K562 (cell line): ENCODE data around the gene MYL11. TPM values are rescaled to one million over a fixed set of nuclear protein-coding genes. Genes with fewer than 3 reads are reported as not detected.
A peak's percentile ranks its signal among the peaks of the same experiment; 100 is the strongest.

ENCODE experiments used
- ATAC-seq: fragments of 200-7000 bp; cut with Tn5 transposase; 3 replicates; pipeline ENCODE4 v1.9.1; 2020; ENCODE audit warnings: moderate library complexity
- BruUV-seq: library from RNA; stranded (reverse); fragments of 400-500 nt; replicated peaks from 2 replicates; lab custom pipeline; 2021; lab: Mats Ljungman, UMichigan
- CTCF ChIA-PET: fragments of 300-600 bp; formaldehyde crosslinking; extraction: SDS; loops from one replicate; lab custom pipeline; 2021; ENCODE audit warnings: low intra/inter-chr PET ratio; lab: Yijun Ruan, JAX
- POLR2A ChIA-PET: fragments of 300-600, 350-650 bp; sonication (Branson Sonifier 250); formaldehyde crosslinking; extraction: SDS; loops from one replicate; lab custom pipeline; 2021; ENCODE audit warnings: antibody characterized with exemption, inconsistent platforms; lab: Yijun Ruan, JAX
- DNase-seq, 4 experiments: peaks; one replicate each; pipeline versions ENCODE4 v3.0.0 to v3.0.0-alpha.2; 2011 to 2018; ENCODE audit warnings: low spot score in 3 of 4, mixed read lengths in 3 of 4; ENCODE audit errors: extremely low read depth in 1 of 4
- FAIRE-seq: peaks from 2 replicates; lab custom pipeline; 2011; peaks lifted over from hg19 to GRCh38; lab: Jason Lieb, UNC
- H2AFZ ChIP-seq: 2 replicates; pipeline ENCODE4 v1.6.0; 2011; ENCODE audit warnings: low read depth, low read length, control low read depth, inconsistent platforms
- H3K27ac ChIP-seq: fragments of 200-600 bp; 3 replicates; pipeline ENCODE4 v1.8.0; 2011; ENCODE audit warnings: low read depth, mild to moderate bottlenecking, control low read depth, inconsistent platforms, low read length, moderate library complexity, mixed read lengths; ENCODE audit errors: extremely low read depth
- H3K27me3 ChIP-seq, 2 experiments: fragments of 300-600 bp in 1 of 2; 2 replicates in 1 of 2; 3 replicates in 1 of 2; pipeline versions ENCODE4 v1.6.0 to v1.8.0; 2011; ENCODE audit warnings: inconsistent platforms in 2 of 2, low read length in 2 of 2, mild to moderate bottlenecking in 1 of 2, mixed read lengths in 1 of 2, moderate library complexity in 1 of 2; ENCODE audit not compliant: control insufficient read depth in 2 of 2, insufficient read depth in 2 of 2
- H3K36me3 ChIP-seq: fragments of 300-600 bp; 3 replicates; pipeline ENCODE4 v1.8.0; 2011; ENCODE audit warnings: mild to moderate bottlenecking, low read length, inconsistent platforms; ENCODE audit not compliant: control insufficient read depth, insufficient read depth
- H3K4me1 ChIP-seq, 2 experiments: fragments of 200-600 bp in 1 of 2; replicated peaks in 1 of 2; 2 replicates in 1 of 2; 3 replicates in 1 of 2; pipeline versions ENCODE4 v1.5.1 to v1.8.0; 2011; ENCODE audit warnings: inconsistent platforms in 2 of 2, low read length in 2 of 2, mild to moderate bottlenecking in 1 of 2, mixed read lengths in 1 of 2, moderate library complexity in 1 of 2; ENCODE audit not compliant: control insufficient read depth in 2 of 2, insufficient read depth in 2 of 2
- H3K4me2 ChIP-seq: 2 replicates; pipeline ENCODE4 v1.6.1; 2011; ENCODE audit warnings: low read length, control low read depth, inconsistent platforms, mixed read lengths; ENCODE audit not compliant: insufficient read depth
- H3K4me3 ChIP-seq: fragments of 200-600 bp; sonication (generic), shearing (Covaris generic); 2 replicates; pipeline ENCODE4 v1.5.1; 2016; ENCODE audit warnings: control low read depth, inconsistent platforms
- H3K79me2 ChIP-seq: fragments of 200-600 bp; 3 replicates; pipeline ENCODE4 v1.8.0; 2011; ENCODE audit warnings: low read length, inconsistent platforms; ENCODE audit not compliant: control insufficient read depth, insufficient read depth
- H3K9ac ChIP-seq, 2 experiments: 2 replicates each; pipeline versions ENCODE4 v1.6.0 to v1.6.1; 2011; ENCODE audit warnings: low read depth in 2 of 2, low read length in 2 of 2, control low read depth in 1 of 2, inconsistent platforms in 1 of 2, mild to moderate bottlenecking in 1 of 2, mixed read lengths in 1 of 2; ENCODE audit not compliant: insufficient read depth in 1 of 2
- H3K9me1 ChIP-seq: one replicate; pipeline ENCODE4 v1.6.0; 2011; ENCODE audit warnings: inconsistent platforms, mild to moderate bottlenecking, low read length, moderate library complexity; ENCODE audit not compliant: control insufficient read depth, insufficient read depth
- H3K9me3 ChIP-seq: replicated peaks from 2 replicates; pipeline ENCODE4 v1.5.1; 2011; ENCODE audit warnings: low read depth, low read length, inconsistent platforms; ENCODE audit not compliant: control insufficient read depth, insufficient read depth
- H4K20me1 ChIP-seq: replicated peaks from 2 replicates; pipeline ENCODE4 v1.6.1; 2011; ENCODE audit warnings: low read length, inconsistent platforms, mixed read lengths; ENCODE audit not compliant: control insufficient read depth, insufficient read depth
- ETV1 ChIP-seq: fragments of 450-650 bp; conservative IDR thresholded peaks from 2 replicates; pipeline ENCODE4 v1.6.1; 2016; ENCODE audit warnings: missing genetic modification characterization, control low read depth, low read depth, missing compliant biosample characterization
- POLR2G ChIP-seq: fragments of 200-400 bp; formaldehyde crosslinking; IDR thresholded peaks from 2 replicates; pipeline ENCODE4 v1.6.1; 2017; ENCODE audit warnings: low read depth, mild to moderate bottlenecking, antibody characterized with exemption, low read length, moderate library complexity
- RBFOX2 ChIP-seq: fragments of 200-400 bp; formaldehyde crosslinking; IDR thresholded peaks from 2 replicates; pipeline ENCODE4 v1.6.1; 2017; ENCODE audit warnings: low read depth, mild to moderate bottlenecking, low read length, moderate library complexity
- RBM25 ChIP-seq: fragments of 200-400 bp; formaldehyde crosslinking; IDR thresholded peaks from 2 replicates; pipeline ENCODE4 v1.6.1; 2018; ENCODE audit warnings: low read length, low read depth, moderate library complexity; ENCODE audit not compliant: severe bottlenecking
- SETDB1 ChIP-seq: IDR thresholded peaks from one replicate; pipeline ENCODE4 v1.6.1; 2012; ENCODE audit warnings: low read length, control low read depth, inconsistent platforms
- ZBTB33 ChIP-seq: sonication (generic); formaldehyde crosslinking; IDR thresholded peaks from 2 replicates; pipeline ENCODE4 v1.8.1; 2023; ENCODE audit warnings: mild to moderate bottlenecking, missing genetic modification reagents
- ZKSCAN8 ChIP-seq: fragments of 200-800 bp; sonication (Bioruptor generic); IDR thresholded peaks from 2 replicates; pipeline ENCODE4 v1.6.1; 2016; ENCODE audit warnings: missing genetic modification characterization, missing compliant biosample characterization
- WGBS: fragments of 100-300 bp; shearing (Covaris generic); methylation state at CpG from one replicate; pipeline ENCODE4 v1.1.6; 2016; ENCODE audit warnings: low coverage, mixed read lengths; ENCODE audit not compliant: insufficient coverage; ENCODE audit errors: missing lambda C conversion rate; 5-methylcytosine and 5-hydroxymethylcytosine counted together
- in situ Hi-C: fragments of 300-500 bp; cut with MboI; formaldehyde crosslinking; loops from 4 replicates; pipeline ENCODE4 v1.15.0; 2018; ENCODE audit warnings: inconsistent platforms, mixed read lengths
- intact Hi-C: fragments of 100-400 bp; cut with micrococcal nuclease; formaldehyde crosslinking; loops from 2 replicates; pipeline ENCODE4 v1.14.2; 2022
- polyA plus RNA-seq, 8 experiments: library from polyadenylated mRNA; depleted of rRNA in 4 of 8; stranded (reverse) in 5 of 8; unstranded in 3 of 8; fragments of >200 nt; fragmentation: Nextera tagmentation in 2 of 8; fragmentation: Illumina TruSeq in 1 of 8; extraction: Ambion mirVana in 2 of 8; extraction: Trizol in 1 of 8; gene quantifications; 2 replicates each; pipeline versions ENCODE4 v1.2.1 to v1.2.3, GENCODE V29; 2011 to 2014; ENCODE audit warnings: inconsistent platforms in 1 of 8, missing spikeins in 1 of 8
- total RNA-seq, 7 experiments: library from RNA; depleted of rRNA in 6 of 7; stranded (reverse); fragments of >200 nt in 6 of 7; fragmentation: Illumina TruSeq in 2 of 7; extraction: Trizol in 2 of 7; gene quantifications; 2 replicates each; pipeline versions ENCODE4 v1.2.1 to v1.2.3, GENCODE V29; 2011 to 2021; ENCODE audit warnings: low replicate concordance in 1 of 7

The MYL11 gene
- total and polyA plus RNA-seq, 9 of the 15 experiments (the other 6 are each of a cell fraction or from before 2014, with no cell fraction given): 0.31 to 1.5 (median 0.73) TPM; not detected in 4

- H3K4me1 ChIP-seq: no peaks in the 10 kb centered on the region
- no peak for FAIRE-seq
- peaks cover 73% of the 10 kb centered on the region for H3K36me3 ChIP-seq
- POLR2A ChIA-PET: interaction anchor here (0.7 kb wide), 1 partner anchor 9 kb away, joined by 3 read pairs; no protein-coding TSS in a partner anchor
- peaks cover 17% of the 10 kb centered on the region; the same call in 2 of the 3 replicates for H3K79me2 ChIP-seq
- peak in 1 of 4 experiments; percentile 30 for DNase-seq
- no TSS peak for BruUV-seq
- no peaks in the 10 kb centered on the region for H3K9me3 ChIP-seq
- no peaks in the 10 kb centered on the region for H3K9me1 ChIP-seq
- intact Hi-C loops: no loop called here
- H3K27me3 ChIP-seq: no peaks in the 10 kb centered on the region
- no peak for TF ChIP-seq ETV1
- no peak for TF ChIP-seq SETDB1
- peak; percentile 70 for TF ChIP-seq POLR2G
- peak; percentile 42 for TF ChIP-seq RBM25
- TF ChIP-seq ZBTB33 (CRISPR knock-in tag): peak; percentile 92
- peak; percentile 57 for TF ChIP-seq RBFOX2
- peak; percentile 75; the same call in 1 of the 2 replicates for TF ChIP-seq ZKSCAN8 (CRISPR knock-in tag)
- TF ChIP-seq, all 486 proteins: peak for 5
- H3K27ac ChIP-seq: no peak overlapping the region
- no peak overlapping the region for H3K4me2 ChIP-seq
- H2AFZ ChIP-seq: no peak overlapping the region
- no peak overlapping the region for H3K4me3 ChIP-seq
- CTCF ChIA-PET: interaction anchor here (0.5 kb wide), 1 partner anchor 273 kb away, joined by 4 read pairs; no protein-coding TSS in a partner anchor
- no peak for ATAC-seq
- in situ Hi-C loops: no loop called here
- H4K20me1 ChIP-seq: no peaks in the 10 kb centered on the region
- H3K9ac ChIP-seq: no peak overlapping the region
- 97% methylated on average over 25 of the region's 140 CpGs for WGBS
These were observed 43.1 kb downstream of the MYL11 start for GRCh38 chr16:30417529-30418349.
